SU-DHL-6 (cell line): ENCODE data around the gene HOXB1.
"Not testable (repeated sequence)": the region's sequence is repeated elsewhere in the genome, so short reads cannot be mapped to it uniquely, and the experiment has no call there.

ENCODE experiments used
- H2AFZ ChIP-seq: fragments of 200-600 bp; sonication (generic); 2 replicates; pipeline ENCODE4 v1.6.1; 2014; ENCODE audit warnings: low read depth, mild to moderate bottlenecking, moderate library complexity, mixed read lengths, antibody characterized with exemption, low read length; ENCODE audit not compliant: severe bottlenecking
- H3F3A ChIP-seq: fragments of 200-600 bp; shearing (Covaris generic); 2 replicates; pipeline ENCODE4 v1.6.0; 2016; ENCODE audit warnings: antibody characterized with exemption, mild to moderate bottlenecking; ENCODE audit not compliant: insufficient read depth
- H3K27ac ChIP-seq: fragments of 200-600 bp; sonication (generic); 2 replicates; pipeline ENCODE4 v1.5.1; 2016; ENCODE audit warnings: low read depth, mild to moderate bottlenecking, low read length, moderate library complexity, mixed read lengths
- H3K27me3 ChIP-seq: fragments of 200-600 bp; sonication (generic), shearing (Covaris generic); 2 replicates; pipeline ENCODE4 v1.6.0; 2014; ENCODE audit warnings: mild to moderate bottlenecking, low read length
- H3K36me3 ChIP-seq: fragments of 200-600 bp; sonication (generic); 2 replicates; pipeline ENCODE4 v1.6.1; 2014; ENCODE audit warnings: mild to moderate bottlenecking, low read length, mixed read lengths
- H3K4me2 ChIP-seq: fragments of 300-600, 200-600 bp; shearing (Covaris generic), sonication (generic); 2 replicates; pipeline ENCODE4 v1.6.0; 2014; ENCODE audit warnings: low read length, low read depth, mild to moderate bottlenecking; ENCODE audit not compliant: poor library complexity, severe bottlenecking
- H3K4me3 ChIP-seq: fragments of 200-600 bp; sonication (generic); 2 replicates; pipeline ENCODE4 v1.5.1; 2014; ENCODE audit warnings: antibody characterized with exemption, low read length, mild to moderate bottlenecking, mixed read lengths; ENCODE audit not compliant: insufficient read depth, poor library complexity, severe bottlenecking
- H3K79me2 ChIP-seq: fragments of 200-600 bp; sonication (generic); 2 replicates; pipeline ENCODE4 v1.6.1; 2014; ENCODE audit warnings: mild to moderate bottlenecking, low read length, moderate library complexity; ENCODE audit not compliant: insufficient read depth
- H3K9ac ChIP-seq: fragments of 200-600 bp; sonication (generic); 2 replicates; pipeline ENCODE4 v1.7.0; 2014; ENCODE audit warnings: mild to moderate bottlenecking, low read length
- H3K9me2 ChIP-seq: fragments of 200-600 bp; sonication (generic); replicated peaks from 2 replicates; pipeline ENCODE4 v1.6.1; 2014; ENCODE audit warnings: low read length; ENCODE audit not compliant: insufficient read depth
- H3K9me3 ChIP-seq: fragments of 200-600 bp; sonication (generic); 2 replicates; pipeline ENCODE4 v1.6.1; 2014; ENCODE audit warnings: low read length, mixed read lengths; ENCODE audit not compliant: insufficient read depth
- H4K20me1 ChIP-seq: fragments of 200-600 bp; sonication (generic); 2 replicates; pipeline ENCODE4 v1.6.1; 2014; ENCODE audit warnings: low read depth, mild to moderate bottlenecking, antibody characterized with exemption, low read length, moderate library complexity, mixed read lengths
- CTCF ChIP-seq: fragments of 200-600 bp; sonication (generic); IDR thresholded peaks from one replicate; pipeline ENCODE4 v1.5.1; 2017; ENCODE audit warnings: antibody characterized with exemption, mild to moderate bottlenecking, low read length, moderate library complexity; ENCODE audit not compliant: insufficient read depth, poor library complexity, severe bottlenecking
- EZH2phosphoT487 ChIP-seq: fragments of 200-600 bp; sonication (generic), shearing (Covaris generic); conservative IDR thresholded peaks from 2 replicates; pipeline ENCODE4 v1.6.1; 2018; ENCODE audit warnings: mild to moderate bottlenecking, antibody characterized with exemption, low read length, moderate library complexity, mixed read lengths

HOXB1 gene

GRCh38 chr17:48483004-48483403 lies 47.8 kb downstream of the HOXB1 start:
- no peak overlapping the region for H3K4me2 ChIP-seq
- no peak overlapping the region for H3K9ac ChIP-seq
- H2AFZ ChIP-seq, result no peak overlapping the region
- no peaks in the 10 kb centered on the region for H3K36me3 ChIP-seq
- H3K4me3 ChIP-seq, result no peak overlapping the region
- no peaks in the 10 kb centered on the region for H3K79me2 ChIP-seq
- no peaks in the 10 kb centered on the region for H3K27me3 ChIP-seq
- H3K9me2 ChIP-seq, result no peaks in the 10 kb centered on the region
- H4K20me1 ChIP-seq, result no peaks in the 10 kb centered on the region
- no peak overlapping the region for H3K27ac ChIP-seq
- no peaks in the 10 kb centered on the region for H3F3A ChIP-seq
- no peaks in the 10 kb centered on the region for H3K9me3 ChIP-seq
- no peak for TF ChIP-seq CTCF
- no peak for TF ChIP-seq EZH2phosphoT487

DNA sequence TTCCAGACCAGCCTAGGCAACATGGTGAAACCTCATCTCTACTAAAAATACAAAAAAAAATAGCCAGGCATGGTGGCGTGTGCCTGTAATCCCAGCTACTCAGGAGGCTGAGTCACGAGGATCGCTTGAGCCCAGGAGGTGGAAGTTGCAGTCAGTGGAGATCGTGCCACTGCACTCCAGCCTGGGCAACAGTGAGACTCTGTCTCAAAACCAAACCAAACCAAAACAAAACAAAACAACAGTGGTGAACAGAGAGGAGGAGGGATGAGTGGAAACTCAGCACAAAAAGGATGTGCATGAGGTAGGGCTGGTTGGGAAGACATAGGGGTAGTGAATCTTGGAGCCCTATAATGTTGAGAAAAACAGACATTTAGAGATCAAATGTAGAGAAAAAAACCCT lies 48.5 kb downstream of the HOXB1 start:
- not testable (repeated sequence) for H3K27me3 ChIP-seq, H3K9ac ChIP-seq, H3F3A ChIP-seq, H3K4me3 ChIP-seq, H3K4me2 ChIP-seq, H3K9me3 ChIP-seq, H2AFZ ChIP-seq, H3K79me2 ChIP-seq, H3K9me2 ChIP-seq, H3K27ac ChIP-seq, H3K36me3 ChIP-seq, H4K20me1 ChIP-seq

- Histone ChIP-seq H3K27ac (no peak overlapping the region), H3K27me3 (no peaks in the 10 kb centered on the region), H2AFZ (no peak overlapping the region), H3K4me3 (no peak overlapping the region), H3F3A (no peaks in the 10 kb centered on the region), H3K4me2 (no peak overlapping the region), H3K9me2 (no peaks in the 10 kb centered on the region), H3K9me3 (no peaks in the 10 kb centered on the region), H3K36me3 (no peaks in the 10 kb centered on the region), H3K79me2 (no peaks in the 10 kb centered on the region), H4K20me1 (no peaks in the 10 kb centered on the region), H3K9ac (no peak overlapping the region)
- no peak for TF ChIP-seq EZH2phosphoT487
- TF ChIP-seq CTCF, result no peak
Measured at GRCh38 chr17:48479014-48479402, 51.8 kb downstream of the HOXB1 start.
